Thoracic aorta (tissue), 2 donors: ENCODE measurements around the gene PSMG3. TPM values are rescaled to one million over a fixed set of nuclear protein-coding genes. Genes with fewer than 3 reads are reported as not detected.

ENCODE experiments used
- ATAC-seq: fragments of 150-250 bp; one replicate; pipeline ENCODE4 v1.8.0; 2017; ENCODE audit warnings: low read depth; ENCODE audit not compliant: insufficient number of reproducible peaks, low FRiP score
- DNase-seq: peaks from one replicate; pipeline ENCODE4 v3.0.0-alpha.2; 2020; ENCODE audit warnings: low spot score
- H3K27ac ChIP-seq, 2 donors: fragments of 200-600 bp; sonication (generic); 1 replicate in 1 of 2; 2 replicates in 1 of 2; pipeline ENCODE4 v1.5.1; 2016; ENCODE audit warnings: mild to moderate bottlenecking in 2 of 2, moderate library complexity in 2 of 2
- H3K27me3 ChIP-seq: fragments of 200-600 bp; sonication (generic); replicated peaks from 2 replicates; pipeline ENCODE4 v1.6.0; 2016; ENCODE audit warnings: mild to moderate bottlenecking; ENCODE audit not compliant: insufficient read depth
- H3K36me3 ChIP-seq: fragments of 200-600 bp; sonication (generic); one replicate; pipeline ENCODE4 v1.5.1; 2016
- H3K4me1 ChIP-seq, 2 donors: fragments of 200-600 bp; sonication (generic); 1 replicate in 1 of 2; 2 replicates in 1 of 2; pipeline versions ENCODE4 v1.5.1 to v1.6.0; 2016; ENCODE audit warnings: low read depth in 2 of 2, mild to moderate bottlenecking in 1 of 2; ENCODE audit not compliant: control insufficient read depth in 1 of 2
- H3K4me3 ChIP-seq: fragments of 200-600 bp; sonication (generic); 2 replicates; pipeline ENCODE4 v1.5.1; 2016; ENCODE audit warnings: mild to moderate bottlenecking
- H3K9me3 ChIP-seq: fragments of 200-600 bp; sonication (generic); 2 replicates; pipeline ENCODE4 v1.5.1; 2016
- CTCF ChIP-seq: fragments of 200-600 bp; sonication (generic); IDR thresholded peaks from one replicate; pipeline ENCODE4 v1.5.1; 2019; ENCODE audit warnings: antibody characterized with exemption
- total RNA-seq, 2 donors: library from RNA; depleted of rRNA; stranded (reverse); fragments of >200 nt; gene quantifications; one replicate each; pipeline versions ENCODE4 v1.1.0 to v1.2.3, GENCODE V29; 2016

The PSMG3 gene
- total RNA-seq, 2 donors from 2014 or later = 30.9 to 40.4 TPM

GRCh38 chr7:1592299-1592871, 22.6 kb upstream of the PSMG3 start:
- no peaks in the 10 kb centered on the region for H3K27me3 ChIP-seq
- ATAC-seq = no peak

GRCh38 chr7:1591876-1592275, 22.0 kb upstream of the PSMG3 start:
- Histone ChIP-seq H3K36me3 (no peaks in the 10 kb centered on the region), H3K27ac (no peak overlapping the region), H3K27me3 (no peaks in the 10 kb centered on the region), H3K4me1 (no peaks in the 10 kb centered on the region), H3K9me3 (peaks cover 5% of the 10 kb centered on the region), H3K4me3 (no peak overlapping the region)
- DNase-seq (no peak), ATAC-seq (no peak)
- no peak for TF ChIP-seq CTCF

More at GRCh38 chr7:1592299-1592871, 22.6 kb upstream of the PSMG3 start:
- Histone ChIP-seq H3K9me3 (peaks cover 5% of the 10 kb centered on the region), H3K4me3 (no peak overlapping the region), H3K4me1 (no peaks in the 10 kb centered on the region), H3K36me3 (no peaks in the 10 kb centered on the region), H3K27ac (no peak overlapping the region)
- DNase-seq = no peak
- TF ChIP-seq CTCF = no peak

- DNase-seq = no peak
- Histone ChIP-seq H3K4me1 (no peaks in the 10 kb centered on the region), H3K27ac (no peak overlapping the region), H3K27me3 (no peaks in the 10 kb centered on the region), H3K9me3 (peaks cover 5% of the 10 kb centered on the region), H3K36me3 (no peaks in the 10 kb centered on the region), H3K4me3 (no peak overlapping the region)
- no peak for ATAC-seq
- TF ChIP-seq CTCF = no peak
These were observed 21.6 kb upstream of the PSMG3 start for GRCh38 chr7:1591396-1591795.

- Histone ChIP-seq H3K36me3 (no peaks in the 10 kb centered on the region), H3K4me3 (no peak overlapping the region), H3K9me3 (peaks cover 5% of the 10 kb centered on the region), H3K27ac (no peak overlapping the region), H3K4me1 (no peaks in the 10 kb centered on the region), H3K27me3 (no peaks in the 10 kb centered on the region)
- no peak for DNase-seq
- no peak for TF ChIP-seq CTCF
- no peak for ATAC-seq
These were observed 21.1 kb upstream of the PSMG3 start for GRCh38 chr7:1590887-1591286.

GRCh38 chr7:1590476-1590875, 20.6 kb upstream of the PSMG3 start:
- H3K9me3 ChIP-seq = peaks cover 5% of the 10 kb centered on the region
- no peaks in the 10 kb centered on the region for H3K4me1 ChIP-seq
- DNase-seq = no peak
- ATAC-seq = no peak
- TF ChIP-seq CTCF = no peak
- no peaks in the 10 kb centered on the region for H3K36me3 ChIP-seq
- H3K27ac ChIP-seq = no peak overlapping the region
- H3K27me3 ChIP-seq = no peaks in the 10 kb centered on the region
- no peak overlapping the region for H3K4me3 ChIP-seq
